Activated CD8-positive, alpha-beta memory T cell treated with anti-CD3 and anti-CD28 coated beads, Interleukin-2, amount 50 U/mL, for 48 hours (primary cell): ENCODE measurements around the gene RTN4RL2.

Experiments
- DNase-seq: peaks from one replicate; pipeline ENCODE4 v3.0.0-alpha.2; 2020

Gene RTN4RL2

GRCh38 chr11:57460022-57460757 is at the start of gene RTN4RL2:
Gene RTN4RL2 (plus strand): TSS chr11:57460528. CDS start chr11:57460866, 338 bp downstream.
- DNase-seq: peak; percentile 75

DNA sequence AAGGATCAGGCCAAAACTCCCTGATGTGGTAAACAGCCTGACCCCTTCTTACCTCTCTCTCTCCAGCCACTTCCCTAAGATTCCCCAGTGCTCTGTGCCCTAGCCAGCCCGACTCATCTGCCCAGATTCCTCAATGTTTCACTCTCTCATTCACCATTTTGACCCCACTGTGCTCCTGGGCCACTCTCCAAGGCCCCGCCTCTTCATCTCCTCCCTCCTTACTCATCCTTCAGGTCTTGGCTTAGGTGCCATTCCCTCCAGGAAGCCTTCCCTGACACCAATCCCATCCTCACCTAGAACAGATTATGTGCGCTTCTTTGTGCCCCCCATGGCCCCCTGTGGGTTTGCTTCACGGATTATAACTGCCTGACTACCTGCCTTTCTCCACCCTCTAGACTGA is 46.6 kb upstream of the RTN4RL2 start:
- DNase-seq: no peak

DNA sequence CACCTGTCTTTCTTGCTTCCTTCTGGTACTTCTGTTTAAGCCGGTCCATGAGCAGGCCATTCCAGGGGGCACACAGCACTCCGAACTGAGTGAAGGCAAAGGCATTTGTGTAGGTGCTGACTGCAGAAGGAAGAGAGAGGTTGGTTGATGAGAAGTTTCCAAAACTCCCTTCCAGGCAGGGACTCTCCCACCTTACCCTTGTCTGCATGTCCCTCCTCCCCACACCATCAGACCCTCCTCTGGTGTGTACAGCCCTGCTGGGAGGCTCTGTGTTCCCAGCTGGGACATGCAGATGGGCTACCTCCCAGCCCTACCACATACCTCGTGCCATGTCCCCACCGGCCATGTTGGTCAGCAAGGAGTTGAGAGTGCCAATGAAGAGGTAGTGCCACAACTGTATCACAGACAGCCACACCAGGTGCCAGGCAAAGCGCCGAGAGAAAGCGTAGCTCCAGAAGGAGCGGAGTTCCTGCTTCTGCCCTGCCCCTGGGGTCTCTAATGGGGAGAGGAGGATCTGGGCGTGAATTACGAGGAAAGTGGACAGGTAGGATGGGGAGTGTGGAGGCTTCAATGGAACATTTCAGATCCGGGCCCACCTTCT is 45.6 kb upstream of the RTN4RL2 start:
- no peak for DNase-seq

GRCh38 chr11:57416436-57416835 is 43.9 kb upstream of the RTN4RL2 start:
- no peak for DNase-seq

DNA sequence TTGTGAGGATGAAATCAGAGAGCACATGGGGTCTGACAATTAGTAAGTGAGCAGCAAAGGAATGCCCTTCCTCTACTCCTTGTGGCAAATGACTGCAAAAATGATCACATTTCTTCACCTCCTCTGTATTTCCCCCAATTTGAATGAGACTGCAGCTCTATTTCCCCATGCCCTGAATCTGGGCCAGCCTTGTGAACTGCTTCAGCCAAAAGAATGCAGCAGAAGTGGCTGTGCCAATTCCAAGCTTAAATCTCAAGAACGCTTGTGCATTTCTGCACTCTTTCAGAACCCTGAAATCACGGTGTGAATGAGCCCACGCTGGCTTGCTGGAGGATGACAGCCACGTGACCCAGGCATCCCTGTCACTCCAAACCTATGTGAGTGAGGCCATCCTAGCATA is 43.3 kb upstream of the RTN4RL2 start:
- no peak for DNase-seq

DNA sequence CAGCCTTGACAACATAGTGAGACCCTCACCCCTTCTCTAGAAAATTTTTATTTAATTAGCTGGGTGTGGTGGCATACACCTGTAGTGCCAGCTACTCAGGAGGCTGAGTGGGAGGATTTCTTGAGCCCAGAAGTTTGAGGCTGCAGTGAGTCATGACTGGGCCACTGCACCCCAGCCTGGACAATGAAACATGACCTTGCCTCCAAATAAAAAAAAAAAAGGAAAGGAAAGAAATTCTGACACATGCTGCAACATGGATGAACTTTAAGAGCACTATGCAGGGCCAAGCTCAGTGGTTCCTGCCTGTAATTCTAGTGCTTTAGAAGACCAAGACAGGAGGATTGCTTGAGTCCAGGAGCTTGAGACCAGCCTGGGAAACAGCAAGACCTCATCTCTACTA is 42.2 kb upstream of the RTN4RL2 start:
- no peak for DNase-seq

GRCh38 chr11:57419146-57419545 is 41.2 kb upstream of the RTN4RL2 start:
- DNase-seq: no peak

DNA sequence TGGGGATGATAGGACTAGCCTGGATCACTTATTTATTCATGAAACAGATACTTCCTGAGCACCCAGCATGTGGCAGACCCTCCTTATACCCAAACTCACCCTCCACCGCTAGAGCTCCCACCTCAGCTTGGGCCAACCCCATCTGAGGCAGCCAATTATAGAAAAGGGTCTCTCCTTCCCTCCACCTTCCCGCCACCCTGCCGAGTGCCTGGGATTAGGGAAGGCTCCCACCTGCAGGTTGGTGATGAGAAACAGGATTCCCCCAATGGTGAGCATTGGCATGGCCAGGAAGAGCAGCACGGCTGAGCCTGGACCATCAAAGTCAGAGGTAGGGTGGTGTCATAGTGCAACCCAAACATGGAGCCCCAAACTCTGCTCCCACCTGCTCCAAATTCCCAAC is 39.3 kb upstream of the RTN4RL2 start:
- no peak for DNase-seq

GRCh38 chr11:57421805-57422204 is 38.5 kb upstream of the RTN4RL2 start:
- DNase-seq: no peak

DNA sequence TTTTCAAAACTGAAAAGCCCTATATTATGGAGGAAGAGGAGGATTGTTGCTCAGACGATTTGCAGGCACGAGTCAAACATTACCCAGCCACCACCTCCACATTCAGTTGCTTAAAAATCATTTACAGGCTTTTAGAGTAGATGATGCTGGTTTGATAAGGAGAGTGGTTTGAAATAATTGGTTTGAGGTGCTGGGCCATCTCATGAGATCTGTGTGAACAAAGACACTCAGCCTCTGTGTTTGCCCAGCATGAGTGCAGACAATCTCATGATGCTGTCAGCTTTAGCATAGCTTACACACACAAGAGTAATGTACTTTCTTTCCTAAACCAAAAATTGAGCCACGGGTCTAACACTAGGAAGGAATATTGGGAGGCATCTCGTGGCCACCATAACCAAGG is 37.7 kb upstream of the RTN4RL2 start:
- no peak for DNase-seq

DNA sequence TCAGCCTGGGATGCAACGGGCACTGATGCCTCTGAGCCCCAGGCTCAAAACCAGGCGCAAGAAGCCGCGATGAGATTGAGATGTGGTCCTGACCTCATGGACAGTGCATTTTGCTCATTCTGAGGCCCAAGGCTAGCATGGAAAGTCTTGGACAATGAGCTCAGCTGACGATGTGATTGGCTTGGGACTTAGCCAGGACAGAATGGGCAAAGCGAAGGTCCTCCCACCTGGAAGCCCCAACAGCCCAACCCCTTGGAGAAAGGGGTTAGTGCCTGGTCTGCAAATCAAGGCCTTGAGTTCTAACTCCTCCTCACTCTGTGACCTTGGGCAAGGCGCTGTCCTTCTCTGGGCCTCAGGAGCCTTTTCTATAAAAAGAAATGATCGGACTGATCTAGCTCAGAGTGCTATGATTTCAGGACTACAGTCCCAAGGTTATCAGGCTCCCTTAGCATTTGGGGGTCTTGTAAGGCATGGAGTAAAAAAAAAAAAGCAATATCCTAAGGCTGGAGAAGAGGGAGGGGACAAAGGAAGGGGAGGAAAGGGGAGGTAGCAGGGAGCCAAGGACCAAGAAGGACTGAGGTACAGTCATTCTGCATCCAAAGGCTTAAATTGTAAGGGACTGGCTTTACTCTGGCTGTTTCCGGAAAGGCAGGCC is 36.1 kb upstream of the RTN4RL2 start:
- no peak for DNase-seq

GRCh38 chr11:57424792-57425564 is 35.4 kb upstream of the RTN4RL2 start:
- DNase-seq: peak; percentile 90

DNA sequence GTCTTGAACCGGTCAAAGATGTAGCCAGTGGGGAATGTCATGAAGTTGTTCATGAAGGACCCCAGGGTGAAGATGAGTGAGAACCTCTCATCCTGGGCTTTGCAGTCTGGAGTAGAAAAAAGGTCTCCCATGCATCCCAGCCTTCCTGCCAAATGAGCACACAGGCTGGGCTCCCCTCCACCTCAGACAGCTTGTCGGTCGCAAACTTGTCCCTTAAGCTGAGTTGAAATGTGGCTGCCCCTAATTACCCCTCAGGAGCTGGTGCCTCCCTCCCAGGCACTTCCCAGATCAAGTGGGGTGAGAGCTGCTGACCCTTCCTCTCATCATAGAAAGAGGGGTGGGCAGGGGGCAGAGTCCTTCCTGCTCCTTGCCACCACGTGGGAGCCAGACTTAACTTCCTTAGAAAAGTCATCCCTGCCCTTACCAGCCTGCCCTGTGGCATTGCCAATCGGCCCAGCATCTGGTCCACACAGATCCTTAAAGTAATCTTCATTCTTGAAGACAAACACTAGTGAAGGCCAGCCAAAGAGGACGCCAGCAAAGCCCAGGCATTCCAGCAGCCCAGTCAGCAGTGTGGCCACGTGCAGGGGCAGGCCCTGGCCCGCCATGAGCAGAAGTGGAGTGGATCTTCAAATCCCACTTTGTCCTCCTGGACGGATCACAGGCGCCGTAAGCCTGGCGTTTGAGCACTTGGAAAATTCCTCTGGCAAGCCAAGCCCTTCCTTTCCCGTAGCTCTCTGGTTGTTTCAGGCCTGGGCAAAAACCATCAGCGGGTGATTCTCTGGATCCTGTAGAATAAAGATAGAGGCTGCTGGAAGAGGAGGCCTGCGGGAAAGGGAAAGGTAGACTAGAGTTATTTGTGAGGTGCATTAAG is 34.5 kb upstream of the RTN4RL2 start:
- peak; percentile 67 for DNase-seq

GRCh38 chr11:57426439-57426928 is 33.8 kb upstream of the RTN4RL2 start:
- no peak for DNase-seq

DNA sequence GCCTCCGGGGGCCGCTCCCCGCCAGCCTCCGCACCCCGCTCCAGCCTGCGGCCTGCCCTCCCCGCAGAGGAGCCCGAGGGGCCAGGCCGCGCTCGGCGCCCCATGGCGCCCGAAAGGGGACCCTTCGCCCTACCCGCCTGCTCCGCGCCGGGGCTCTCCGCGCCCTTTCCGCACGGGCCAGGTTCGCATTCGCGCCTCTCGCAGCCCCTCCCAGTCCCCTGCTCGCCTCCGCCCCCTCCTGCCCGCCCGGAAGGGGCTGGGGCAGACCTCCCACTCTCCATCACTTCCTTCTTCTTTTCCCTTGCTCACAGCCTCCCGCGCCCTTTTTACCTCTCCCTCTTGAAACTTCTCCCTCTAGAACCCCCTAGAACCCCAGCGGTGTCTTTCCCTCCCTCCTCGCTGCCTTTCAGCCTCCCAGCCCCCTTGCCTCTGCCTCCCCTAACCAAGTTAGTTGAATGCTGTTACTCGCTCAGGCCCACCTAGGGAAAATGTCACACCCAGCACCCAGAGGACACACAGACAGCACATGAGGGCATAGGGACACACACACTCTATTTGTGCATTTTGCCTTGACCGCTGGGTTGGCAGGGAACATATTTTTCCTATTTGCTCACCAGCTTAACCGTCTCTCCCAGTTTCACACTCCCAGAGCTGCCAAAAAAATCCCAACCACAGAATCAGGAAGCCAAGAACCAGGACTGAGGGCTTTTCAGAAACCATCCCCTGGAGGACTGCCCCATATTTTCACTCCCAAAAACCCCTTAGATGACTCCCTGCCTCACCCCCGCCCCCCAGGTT is 33.2 kb upstream of the RTN4RL2 start, which contains the start of gene SLC43A3:
SLC43A3 (minus strand) TSS at position 193 of the 798 bp plus-strand sequence. CDS start 949 bp downstream, outside the sequence.
- peak; percentile 88 for DNase-seq

GRCh38 chr11:57427727-57428082 is 32.6 kb upstream of the RTN4RL2 start:
- no peak for DNase-seq

GRCh38 chr11:57428643-57429042 is 31.7 kb upstream of the RTN4RL2 start:
- no peak for DNase-seq

- DNase-seq: no peak
These were observed 30.4 kb upstream of the RTN4RL2 start for GRCh38 chr11:57429946-57430345.

GRCh38 chr11:57430952-57431351 is 29.4 kb upstream of the RTN4RL2 start:
- no peak for DNase-seq

- no peak for DNase-seq
These were observed 28.2 kb upstream of the RTN4RL2 start for GRCh38 chr11:57432149-57432561.

DNA sequence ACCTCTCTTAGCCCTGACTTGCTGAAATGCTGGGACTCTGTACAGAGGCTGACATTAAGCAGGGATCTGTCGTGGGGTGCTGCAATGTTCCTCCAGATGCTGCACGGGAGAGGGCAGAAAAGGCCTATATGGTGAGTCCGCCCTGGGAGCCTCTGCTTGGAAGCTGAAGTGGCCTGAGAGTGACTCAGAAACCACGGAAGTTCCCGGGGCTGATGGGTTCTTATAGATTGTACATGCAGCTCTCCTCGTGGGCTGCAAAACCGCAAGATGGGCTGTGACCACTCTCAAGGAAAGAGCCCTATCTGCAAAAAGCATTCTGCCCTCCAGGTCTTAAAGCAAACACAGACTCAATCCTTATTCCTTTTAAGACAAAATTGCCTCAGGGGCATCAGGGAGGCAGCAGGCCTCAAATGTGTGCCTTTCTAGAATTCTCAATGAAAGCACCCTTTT is 27.6 kb upstream of the RTN4RL2 start:
- peak; percentile 63 for DNase-seq
